ENCODE measurements around the gene H2BW2.
"Not testable (repeated sequence)": the region's sequence is repeated elsewhere in the genome, so short reads cannot be mapped to it uniquely, and the experiment has no call there.

H2BW2 gene

DNA sequence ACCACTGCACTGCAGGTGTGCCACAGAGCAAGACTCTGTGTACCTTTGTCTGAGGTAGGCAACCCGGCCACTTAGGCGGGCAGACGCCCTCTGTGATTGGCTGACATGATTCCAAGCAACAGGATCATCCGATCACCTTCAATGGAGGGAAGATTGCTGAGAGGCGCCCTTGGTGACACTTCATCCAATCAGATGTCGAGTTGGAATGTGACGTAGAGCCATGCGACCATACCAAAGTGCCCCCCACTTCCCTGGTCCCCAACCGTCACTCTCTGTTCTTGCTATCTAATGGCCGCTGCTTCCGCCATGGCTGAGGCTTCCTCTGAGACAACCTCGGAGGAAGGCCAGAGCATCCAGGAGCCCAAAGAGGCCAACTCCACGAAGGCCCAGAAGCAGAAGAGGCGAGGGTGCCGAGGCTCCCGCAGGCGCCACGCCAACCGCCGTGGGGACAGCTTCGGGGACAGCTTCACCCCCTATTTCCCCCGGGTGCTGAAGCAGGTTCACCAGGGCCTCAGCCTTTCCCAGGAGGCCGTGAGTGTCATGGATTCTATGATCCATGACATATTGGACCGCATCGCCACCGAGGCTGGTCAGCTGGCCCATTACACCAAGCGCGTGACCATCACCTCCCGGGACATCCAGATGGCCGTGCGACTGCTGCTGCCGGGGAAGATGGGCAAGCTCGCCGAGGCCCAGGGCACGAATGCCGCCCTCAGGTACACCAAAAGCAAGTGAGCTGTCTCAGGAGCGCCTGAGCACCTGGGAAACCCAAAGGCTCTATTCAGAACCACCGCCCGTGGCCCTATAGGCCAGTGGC lies at the start of gene H2BW2:
Gene H2BW2 (plus strand): TSS at position 268 of the 817 bp plus-strand sequence. CDS start 39 bp downstream, at position 307.
- DNase-seq (ENCODE audit: low read depth), result no peak

DNA sequence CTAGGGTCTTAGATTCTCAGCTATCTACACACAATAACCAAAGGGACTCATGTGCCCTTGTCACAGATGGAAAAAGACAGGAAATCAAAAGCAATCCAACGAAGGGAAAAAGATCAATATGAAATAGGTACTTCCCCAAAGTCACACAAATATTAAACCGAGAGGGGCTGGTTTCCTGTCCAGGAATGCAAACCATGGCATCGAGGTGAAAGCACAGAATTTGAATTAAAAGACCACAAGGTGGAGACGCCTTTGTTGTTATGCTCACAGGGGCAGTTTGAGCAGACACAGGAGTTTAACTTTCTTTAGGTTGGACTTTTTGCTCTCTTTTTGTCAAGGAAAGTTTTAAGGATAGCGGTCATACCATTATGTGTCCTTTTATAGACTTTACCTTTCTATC lies 40.5 kb upstream of the H2BW2 start:
- no peak for DNase-seq (ENCODE audit: low read depth)

DNA sequence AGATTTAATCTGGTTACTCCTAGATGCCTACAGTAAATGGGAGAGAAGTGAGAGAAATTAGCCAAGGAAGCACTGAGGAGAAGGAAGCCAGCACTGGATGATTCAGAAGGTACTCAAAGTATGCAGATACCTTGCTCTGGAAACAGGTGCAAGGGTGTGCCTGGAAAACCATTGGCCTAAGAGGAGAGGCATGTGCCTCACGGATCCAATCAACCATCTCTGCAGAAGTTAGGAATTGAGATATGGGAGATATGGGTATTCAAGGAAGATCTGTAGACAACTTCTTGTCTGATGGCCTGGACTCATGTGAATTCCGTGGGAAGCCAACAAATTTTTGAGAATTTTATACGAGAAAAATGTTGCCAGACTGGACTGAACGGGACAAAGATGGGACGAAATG lies 30.9 kb upstream of the H2BW2 start:
- no peak for DNase-seq (ENCODE audit: low read depth)

DNA sequence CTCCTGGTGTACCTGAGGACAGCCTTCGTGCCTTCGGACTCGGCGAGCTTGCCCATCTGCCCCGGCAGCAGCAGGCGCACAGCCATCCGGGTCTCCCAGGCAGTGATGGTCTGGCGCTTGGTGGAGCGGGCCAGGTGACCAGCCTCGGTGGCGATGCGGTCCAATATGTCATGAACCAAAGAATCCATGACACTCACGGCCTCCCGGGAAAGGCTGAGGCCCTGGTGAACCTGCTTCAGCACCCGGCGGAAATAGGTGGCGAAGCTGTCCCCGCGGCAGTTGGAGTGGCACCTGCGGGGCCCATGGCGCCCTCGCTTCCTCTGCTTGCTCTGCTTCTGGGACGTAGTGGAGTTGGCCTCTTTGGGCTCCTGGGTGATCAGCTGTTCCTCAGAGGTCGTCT lies 26.6 kb upstream of the H2BW2 start:
- no peak for DNase-seq (ENCODE audit: low read depth)

DNA sequence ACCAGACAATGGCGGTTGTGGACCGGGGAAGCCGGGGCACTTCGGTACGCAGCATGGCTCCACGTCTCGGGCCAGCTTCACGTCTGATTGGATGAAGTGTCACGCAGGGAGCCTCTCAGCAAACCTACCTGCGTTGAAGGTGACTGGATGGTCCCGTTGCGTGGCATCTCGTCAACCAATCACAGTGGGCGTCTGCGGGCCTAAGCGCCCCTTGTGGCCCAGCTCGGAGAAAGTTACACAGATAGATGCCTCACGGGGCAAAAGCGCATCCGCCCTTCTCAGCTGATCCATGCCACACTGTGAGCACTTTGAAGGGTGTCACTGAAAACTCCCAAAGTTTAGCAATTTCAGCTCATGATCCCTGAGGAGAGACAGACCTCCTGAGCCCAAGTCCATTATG lies 26.1 kb upstream of the H2BW2 start, which contains the start of gene H2BW1:
Gene H2BW1 (minus strand): TSS at position 103 of the 400 bp plus-strand sequence. CDS start 132 bp downstream, outside the sequence.
- no peak for DNase-seq (ENCODE audit: low read depth)

DNA sequence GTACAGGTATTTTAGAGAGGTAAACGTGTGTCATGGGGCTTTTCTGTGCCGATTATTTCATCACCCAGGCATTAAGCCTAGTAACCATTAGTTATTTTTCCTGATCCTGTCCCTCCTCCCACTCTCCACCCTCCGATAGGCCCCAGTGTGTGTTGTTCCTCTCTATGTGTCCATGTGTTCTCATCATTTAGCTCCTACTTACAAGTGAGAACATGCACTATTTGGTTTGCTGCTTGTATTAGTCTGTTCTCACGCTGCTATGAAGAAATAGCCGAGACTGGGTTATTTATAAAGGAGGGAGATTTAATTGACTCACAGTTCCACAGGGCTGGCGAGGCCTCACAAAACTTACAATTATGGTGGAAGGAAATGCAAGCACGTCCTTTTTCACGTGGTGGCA lies 24.2 kb upstream of the H2BW2 start:
- DNase-seq (ENCODE audit: low read depth), result not testable (repeated sequence)

DNA sequence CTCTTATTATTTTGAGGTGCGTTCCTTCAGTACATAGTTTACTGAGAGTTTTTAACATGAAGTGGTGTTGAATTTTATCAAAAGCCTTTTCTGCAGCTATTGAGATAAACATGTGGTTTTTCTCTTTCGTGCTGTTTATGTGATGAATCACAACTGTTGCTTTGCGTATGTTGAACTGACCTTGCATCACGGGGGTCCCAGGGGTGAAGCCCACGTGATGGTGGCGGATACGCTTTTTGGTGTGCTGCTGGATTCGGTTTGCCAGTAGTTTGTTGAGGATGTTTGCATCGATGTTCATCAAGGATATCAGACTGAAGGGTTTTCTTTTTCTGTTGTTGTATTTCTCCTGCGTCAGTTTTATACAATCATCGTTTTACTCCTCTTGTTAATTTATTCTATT lies 21.6 kb upstream of the H2BW2 start:
- no peak for DNase-seq (ENCODE audit: low read depth)

DNA sequence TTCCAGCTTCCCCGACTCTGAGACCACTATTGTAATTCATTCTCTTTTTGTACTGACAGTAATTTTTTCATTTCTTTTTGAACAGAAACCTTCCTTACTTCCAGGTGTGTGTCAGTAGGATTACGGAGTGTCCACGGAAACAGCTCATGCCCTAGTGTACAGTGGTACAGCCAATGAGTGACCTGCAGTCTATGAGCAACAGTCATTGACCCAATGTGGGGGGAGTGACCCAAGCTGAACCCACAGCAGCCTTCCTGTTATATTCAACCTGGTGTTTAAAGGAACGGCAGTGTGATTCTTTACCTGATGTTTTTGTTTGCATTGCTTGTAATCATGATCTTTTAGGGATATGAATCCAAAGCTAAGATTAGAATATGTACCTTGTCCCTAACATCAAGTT lies 1.2 kb downstream of the H2BW2 start:
- no peak for DNase-seq (ENCODE audit: low read depth)

DNA sequence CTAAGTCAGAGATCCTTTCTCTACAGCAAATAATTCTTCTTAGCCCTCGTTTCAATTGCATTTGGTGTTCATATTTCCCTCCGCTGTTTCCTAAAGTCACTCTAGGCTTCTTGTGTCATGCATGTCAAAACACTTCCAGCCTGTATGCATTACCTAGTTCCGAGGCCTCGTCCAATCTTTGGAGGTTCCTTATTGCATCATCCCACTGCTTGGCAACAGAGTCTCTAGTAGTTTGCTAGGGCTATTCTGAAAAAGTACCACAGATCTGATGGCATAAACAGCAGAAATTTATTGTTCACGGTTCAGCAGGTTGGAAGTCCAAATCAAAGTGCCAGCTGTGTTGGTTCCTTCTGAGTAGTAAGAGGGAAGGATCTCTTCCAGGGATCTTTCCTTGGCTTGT lies 5.9 kb downstream of the H2BW2 start:
- DNase-seq (ENCODE audit: low read depth), result no peak

DNA sequence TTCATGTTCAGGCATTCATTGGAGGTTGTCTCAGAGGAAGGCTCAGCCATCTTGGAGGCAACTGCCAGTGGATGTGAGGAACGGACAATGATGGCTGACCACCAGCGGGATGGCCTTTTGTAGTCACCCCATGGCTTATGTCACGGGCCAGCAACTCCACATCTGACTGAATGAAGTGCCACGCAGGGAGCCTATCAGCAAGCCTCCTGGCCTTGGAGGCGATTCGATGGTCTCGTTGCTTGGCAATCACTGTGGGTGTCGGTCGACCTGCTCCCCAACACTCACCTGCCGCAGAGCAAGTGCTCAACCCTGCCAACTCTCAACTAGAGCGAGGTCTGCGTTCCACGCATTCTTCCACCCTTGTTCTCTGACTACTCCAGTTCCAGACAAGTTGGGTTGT lies 7.4 kb downstream of the H2BW2 start:
- no peak for DNase-seq (ENCODE audit: low read depth)

DNA sequence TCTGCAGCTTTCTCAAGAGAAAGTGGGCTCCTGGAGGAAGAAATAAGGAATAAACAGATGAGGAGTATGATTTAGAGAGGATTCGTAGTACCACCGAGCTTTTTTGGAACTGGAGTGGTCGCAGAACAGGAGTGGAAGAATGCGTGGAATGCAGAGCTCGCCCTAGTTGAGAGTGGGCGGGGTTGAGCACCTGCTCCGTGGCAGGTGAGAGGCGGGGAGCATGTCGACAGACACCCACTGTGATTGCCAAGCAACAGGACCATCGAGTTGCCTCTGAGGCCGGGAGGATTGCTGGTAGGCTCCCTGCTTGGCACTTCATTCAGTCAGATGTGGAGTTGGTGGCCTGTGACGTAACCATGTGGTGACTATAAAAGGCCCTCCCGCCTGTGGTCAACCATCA lies 15.2 kb downstream of the H2BW2 start:
- not testable (repeated sequence) for DNase-seq (ENCODE audit: low read depth)

DNA sequence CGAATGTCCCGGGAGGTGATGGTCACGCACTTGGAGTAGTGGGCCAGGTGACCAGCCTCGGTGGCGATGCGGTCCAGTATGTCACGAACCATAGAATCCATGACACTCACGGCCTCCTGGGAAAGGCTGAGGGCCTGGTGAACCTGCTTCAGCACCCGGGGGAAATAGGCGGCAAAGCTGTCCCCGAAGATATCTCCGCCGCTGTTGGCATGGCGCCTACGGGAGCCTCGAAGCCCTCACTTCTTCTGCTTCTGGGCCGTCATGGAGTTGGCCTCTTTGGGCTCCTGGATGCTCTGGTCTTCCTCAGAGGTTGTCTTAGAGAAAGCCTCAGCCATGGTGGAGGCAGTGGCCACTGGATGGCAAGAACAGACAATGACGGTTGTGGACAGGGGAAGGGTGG lies 22.9 kb downstream of the H2BW2 start:
- not testable (repeated sequence) for DNase-seq (ENCODE audit: low read depth)

DNA sequence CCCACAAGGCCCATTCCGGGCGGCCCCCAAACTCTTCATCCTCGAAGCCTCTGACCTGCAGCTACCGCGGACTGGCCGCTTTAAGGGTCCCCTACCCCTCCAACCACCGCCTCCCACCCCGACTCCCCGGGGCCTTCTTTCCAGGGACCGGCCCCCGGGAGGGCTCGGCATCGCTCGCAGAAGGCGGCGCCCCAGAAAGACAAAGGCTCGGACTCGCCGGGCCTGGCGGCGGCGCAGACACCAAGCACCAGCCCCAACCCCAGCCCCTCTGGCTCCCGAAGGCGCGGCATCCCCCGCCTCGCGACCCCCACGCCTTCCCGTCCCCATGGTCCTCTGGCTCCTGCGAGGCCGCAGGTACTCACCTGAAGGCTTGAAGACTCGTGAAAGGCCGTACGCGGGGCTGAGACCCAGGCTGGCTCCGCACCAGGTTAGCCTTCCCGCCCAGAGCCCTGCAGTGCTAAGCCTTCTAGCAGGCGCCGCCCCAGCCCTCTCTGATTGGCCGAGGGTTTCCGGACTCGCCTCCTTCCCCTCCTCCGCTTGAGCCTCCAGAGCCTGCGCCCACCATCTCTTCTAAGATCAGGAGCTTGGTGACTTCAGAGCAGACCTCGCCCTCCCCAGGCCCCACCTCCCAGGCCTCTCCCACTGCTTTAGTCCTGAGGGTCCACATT lies 36.2 kb downstream of the H2BW2 start, which contains the start of gene TMSB15C:
Gene TMSB15C (minus strand): TSS at position 459 of the 668 bp plus-strand sequence.
- DNase-seq (ENCODE audit: low read depth), result not testable (repeated sequence)

DNA sequence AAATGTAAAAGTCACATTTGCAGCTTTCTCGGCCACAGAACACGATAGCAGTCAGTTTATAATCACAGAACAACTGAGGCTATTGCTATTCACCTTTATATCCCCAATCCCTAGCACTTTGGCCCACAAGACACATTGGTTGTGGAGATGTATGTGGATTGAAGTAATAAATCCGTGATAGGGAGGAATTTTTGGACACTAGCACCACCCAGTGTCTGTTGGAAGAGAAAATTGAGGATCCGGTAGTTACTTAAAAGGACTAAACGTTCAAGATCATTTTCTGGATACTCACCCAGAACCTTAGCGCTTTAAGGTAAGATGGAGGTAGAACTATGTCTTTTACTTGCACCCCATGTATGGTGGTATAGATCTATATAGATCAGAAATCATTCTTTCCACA lies 38.1 kb downstream of the H2BW2 start:
- not testable (repeated sequence) for DNase-seq (ENCODE audit: low read depth)

DNA sequence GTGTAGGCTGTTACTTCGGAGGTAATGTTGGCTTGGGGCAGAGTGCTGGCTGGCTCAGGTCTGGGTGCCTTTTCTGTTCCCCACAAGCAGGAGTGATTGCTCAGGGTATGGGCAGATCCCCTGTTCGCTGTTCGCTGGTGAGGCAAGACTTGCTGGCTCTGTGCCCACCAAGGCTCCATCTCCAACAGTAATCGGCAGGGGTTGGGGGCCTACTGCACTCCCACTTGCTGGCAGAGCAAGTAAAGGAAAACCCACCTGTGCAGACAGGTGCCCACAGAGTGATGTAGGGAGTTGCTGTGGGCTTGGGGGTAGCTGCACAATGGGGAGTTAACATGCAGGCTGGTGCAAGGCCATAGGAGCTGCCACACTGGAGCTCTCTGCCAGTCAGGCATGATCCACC lies 44.3 kb downstream of the H2BW2 start:
- DNase-seq (ENCODE audit: low read depth), result no peak

DNA sequence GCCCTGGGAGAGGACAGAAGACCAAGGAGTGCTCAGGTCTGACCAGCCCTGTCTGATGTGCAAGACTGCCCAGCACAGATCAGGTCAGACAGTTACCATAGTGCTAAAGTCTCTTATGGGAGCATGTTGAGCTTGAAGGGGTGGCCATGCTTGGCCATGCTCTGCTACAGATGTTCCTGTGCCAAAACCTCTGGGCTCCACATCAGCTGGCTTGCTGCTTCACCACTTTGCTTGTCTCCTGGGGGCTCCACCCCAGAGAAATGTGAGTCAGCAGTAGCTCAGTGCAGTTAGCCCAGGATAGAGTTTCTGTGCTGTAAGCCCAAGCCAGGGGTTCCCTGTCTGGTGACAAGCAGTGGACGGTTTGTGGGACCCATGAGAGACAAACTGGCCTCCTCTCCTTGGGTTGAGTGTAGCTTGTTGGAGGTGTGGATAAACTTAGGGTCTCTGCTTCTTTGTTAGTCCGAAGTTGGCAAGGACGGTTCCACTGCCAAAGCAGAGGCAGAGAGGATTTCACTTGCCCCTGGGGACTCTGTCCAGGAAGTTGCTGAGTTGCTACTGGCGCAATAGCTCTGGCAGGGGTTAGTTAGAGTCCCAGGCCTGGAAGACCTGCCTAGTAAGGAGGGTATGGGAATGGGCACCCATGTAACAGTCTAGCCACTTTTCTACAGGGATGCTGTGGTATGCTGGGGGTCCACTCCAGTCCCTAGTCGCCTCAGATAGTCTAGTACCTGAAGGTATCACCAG lies 45.0 kb downstream of the H2BW2 start:
- DNase-seq (ENCODE audit: low read depth), result no peak

DNA sequence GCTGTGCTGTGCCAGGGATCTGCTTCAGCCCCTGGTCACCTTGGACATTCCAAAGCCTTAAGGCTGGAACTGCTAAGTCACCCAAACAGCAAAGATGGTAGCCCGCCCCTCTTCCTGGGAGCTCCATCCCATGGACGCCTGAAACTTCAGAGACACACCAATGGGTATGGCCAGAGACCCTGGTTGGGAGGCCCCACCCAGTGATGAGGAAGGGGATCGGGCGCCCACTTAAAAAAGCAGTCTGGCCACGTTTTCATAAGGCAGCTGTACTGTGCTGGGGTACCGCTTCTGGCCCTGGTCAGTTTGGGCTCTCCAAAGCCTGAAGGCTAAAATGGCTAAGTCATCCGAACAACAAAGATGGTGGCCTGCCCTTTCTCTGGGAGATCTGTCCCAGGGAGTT lies 45.7 kb downstream of the H2BW2 start:
- no peak for DNase-seq (ENCODE audit: low read depth)

DNA sequence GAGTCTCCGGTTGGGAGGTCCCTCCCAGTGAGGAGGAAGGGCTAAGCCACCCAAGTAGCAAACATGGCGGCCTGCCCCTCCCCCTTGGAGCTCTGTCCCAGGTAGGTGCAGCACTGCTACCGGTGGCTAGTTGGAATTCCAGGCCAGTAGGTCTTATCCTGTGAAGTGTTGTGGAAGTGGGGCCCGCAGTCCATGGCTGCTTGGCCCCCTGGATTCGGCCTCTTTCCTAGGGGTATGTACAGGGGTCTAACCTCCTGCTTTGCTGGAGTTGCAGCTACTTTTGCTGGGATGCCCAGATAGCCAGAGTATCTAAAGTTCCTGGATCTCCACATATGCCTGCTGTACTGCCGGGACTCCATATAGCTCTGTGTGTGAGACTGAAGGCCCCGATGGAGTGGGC lies 46.2 kb downstream of the H2BW2 start:
- DNase-seq (ENCODE audit: low read depth), result no peak
